Ishikawa (cell line): ENCODE measurements around the gene SHISAL2B.

Experiments used
- CEBPB ChIP-seq: IDR thresholded peaks from 2 replicates; pipeline ENCODE4 v1.6.1; 2012
- EGR1 ChIP-seq: IDR thresholded peaks from 2 replicates; pipeline ENCODE4 v1.6.1; 2012
- EP300 ChIP-seq: IDR thresholded peaks from 2 replicates; pipeline ENCODE4 v1.6.1; 2012; ENCODE audit warnings: borderline replicate concordance
- FOXM1 ChIP-seq: IDR thresholded peaks from 2 replicates; pipeline ENCODE4 v1.6.1; 2012; ENCODE audit warnings: low read depth, borderline replicate concordance
- NFIC ChIP-seq: IDR thresholded peaks from 2 replicates; pipeline ENCODE4 v1.6.1; 2012
- RAD21 ChIP-seq: IDR thresholded peaks from 2 replicates; pipeline ENCODE4 v1.6.1; 2012; ENCODE audit warnings: low read depth
- TAF1 ChIP-seq: IDR thresholded peaks from 2 replicates; pipeline ENCODE4 v1.6.1; 2012; ENCODE audit warnings: low read depth, mild to moderate bottlenecking
- TEAD4 ChIP-seq: IDR thresholded peaks from 2 replicates; pipeline ENCODE4 v1.6.1; 2012
- YY1 ChIP-seq: IDR thresholded peaks from 2 replicates; pipeline ENCODE4 v1.6.1; 2012; ENCODE audit warnings: low read depth
- TF ChIP-seq, protein P1 (sequence below): IDR thresholded peaks from 2 replicates; pipeline ENCODE4 v1.6.1; 2012
- TF ChIP-seq, protein P2 (sequence below): IDR thresholded peaks from 2 replicates; pipeline ENCODE4 v1.6.1; 2012
- TF ChIP-seq, protein P3 (sequence below): IDR thresholded peaks from 2 replicates; pipeline ENCODE4 v1.6.1; 2012; ENCODE audit warnings: low read depth, mild to moderate bottlenecking

DNA sequence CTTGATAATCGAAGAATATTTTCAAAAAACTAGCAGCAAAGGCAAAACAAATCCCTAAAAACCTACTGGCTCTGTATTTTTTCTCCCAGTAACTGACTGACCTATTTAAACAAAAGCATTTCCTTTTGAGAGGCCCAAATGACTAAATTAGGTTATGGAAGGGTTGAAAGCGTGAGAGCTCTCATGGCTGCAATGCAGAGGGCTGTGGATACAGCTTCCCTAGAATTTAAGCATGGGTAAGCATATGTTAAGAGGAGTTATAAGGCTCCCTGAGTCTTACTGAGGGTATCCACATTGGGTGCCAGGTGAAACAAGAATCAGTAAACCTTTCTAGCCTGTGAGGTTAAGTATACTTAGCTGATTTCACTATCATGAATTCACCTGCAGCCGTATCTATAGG, 32.3 kb downstream of the SHISAL2B start:
- TF ChIP-seq NFIC = no peak
- TF ChIP-seq CEBPB = no peak
- no peak for TF ChIP-seq YY1
- TF ChIP-seq RAD21 = no peak
- TF ChIP-seq EP300 = no peak
- TF ChIP-seq, protein P1, sequence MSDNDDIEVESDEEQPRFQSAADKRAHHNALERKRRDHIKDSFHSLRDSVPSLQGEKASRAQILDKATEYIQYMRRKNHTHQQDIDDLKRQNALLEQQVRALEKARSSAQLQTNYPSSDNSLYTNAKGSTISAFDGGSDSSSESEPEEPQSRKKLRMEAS = no peak
- TF ChIP-seq, protein P2, sequence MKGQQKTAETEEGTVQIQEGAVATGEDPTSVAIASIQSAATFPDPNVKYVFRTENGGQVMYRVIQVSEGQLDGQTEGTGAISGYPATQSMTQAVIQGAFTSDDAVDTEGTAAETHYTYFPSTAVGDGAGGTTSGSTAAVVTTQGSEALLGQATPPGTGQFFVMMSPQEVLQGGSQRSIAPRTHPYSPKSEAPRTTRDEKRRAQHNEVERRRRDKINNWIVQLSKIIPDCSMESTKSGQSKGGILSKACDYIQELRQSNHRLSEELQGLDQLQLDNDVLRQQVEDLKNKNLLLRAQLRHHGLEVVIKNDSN = no peak
- TF ChIP-seq FOXM1 = no peak
- TF ChIP-seq TAF1 = no peak
- no peak for TF ChIP-seq EGR1
- no peak for TF ChIP-seq TEAD4
- TF ChIP-seq, protein P3, sequence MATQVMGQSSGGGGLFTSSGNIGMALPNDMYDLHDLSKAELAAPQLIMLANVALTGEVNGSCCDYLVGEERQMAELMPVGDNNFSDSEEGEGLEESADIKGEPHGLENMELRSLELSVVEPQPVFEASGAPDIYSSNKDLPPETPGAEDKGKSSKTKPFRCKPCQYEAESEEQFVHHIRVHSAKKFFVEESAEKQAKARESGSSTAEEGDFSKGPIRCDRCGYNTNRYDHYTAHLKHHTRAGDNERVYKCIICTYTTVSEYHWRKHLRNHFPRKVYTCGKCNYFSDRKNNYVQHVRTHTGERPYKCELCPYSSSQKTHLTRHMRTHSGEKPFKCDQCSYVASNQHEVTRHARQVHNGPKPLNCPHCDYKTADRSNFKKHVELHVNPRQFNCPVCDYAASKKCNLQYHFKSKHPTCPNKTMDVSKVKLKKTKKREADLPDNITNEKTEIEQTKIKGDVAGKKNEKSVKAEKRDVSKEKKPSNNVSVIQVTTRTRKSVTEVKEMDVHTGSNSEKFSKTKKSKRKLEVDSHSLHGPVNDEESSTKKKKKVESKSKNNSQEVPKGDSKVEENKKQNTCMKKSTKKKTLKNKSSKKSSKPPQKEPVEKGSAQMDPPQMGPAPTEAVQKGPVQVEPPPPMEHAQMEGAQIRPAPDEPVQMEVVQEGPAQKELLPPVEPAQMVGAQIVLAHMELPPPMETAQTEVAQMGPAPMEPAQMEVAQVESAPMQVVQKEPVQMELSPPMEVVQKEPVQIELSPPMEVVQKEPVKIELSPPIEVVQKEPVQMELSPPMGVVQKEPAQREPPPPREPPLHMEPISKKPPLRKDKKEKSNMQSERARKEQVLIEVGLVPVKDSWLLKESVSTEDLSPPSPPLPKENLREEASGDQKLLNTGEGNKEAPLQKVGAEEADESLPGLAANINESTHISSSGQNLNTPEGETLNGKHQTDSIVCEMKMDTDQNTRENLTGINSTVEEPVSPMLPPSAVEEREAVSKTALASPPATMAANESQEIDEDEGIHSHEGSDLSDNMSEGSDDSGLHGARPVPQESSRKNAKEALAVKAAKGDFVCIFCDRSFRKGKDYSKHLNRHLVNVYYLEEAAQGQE = no peak
